ENCODE data around the gene ZNHIT2.

DNA sequence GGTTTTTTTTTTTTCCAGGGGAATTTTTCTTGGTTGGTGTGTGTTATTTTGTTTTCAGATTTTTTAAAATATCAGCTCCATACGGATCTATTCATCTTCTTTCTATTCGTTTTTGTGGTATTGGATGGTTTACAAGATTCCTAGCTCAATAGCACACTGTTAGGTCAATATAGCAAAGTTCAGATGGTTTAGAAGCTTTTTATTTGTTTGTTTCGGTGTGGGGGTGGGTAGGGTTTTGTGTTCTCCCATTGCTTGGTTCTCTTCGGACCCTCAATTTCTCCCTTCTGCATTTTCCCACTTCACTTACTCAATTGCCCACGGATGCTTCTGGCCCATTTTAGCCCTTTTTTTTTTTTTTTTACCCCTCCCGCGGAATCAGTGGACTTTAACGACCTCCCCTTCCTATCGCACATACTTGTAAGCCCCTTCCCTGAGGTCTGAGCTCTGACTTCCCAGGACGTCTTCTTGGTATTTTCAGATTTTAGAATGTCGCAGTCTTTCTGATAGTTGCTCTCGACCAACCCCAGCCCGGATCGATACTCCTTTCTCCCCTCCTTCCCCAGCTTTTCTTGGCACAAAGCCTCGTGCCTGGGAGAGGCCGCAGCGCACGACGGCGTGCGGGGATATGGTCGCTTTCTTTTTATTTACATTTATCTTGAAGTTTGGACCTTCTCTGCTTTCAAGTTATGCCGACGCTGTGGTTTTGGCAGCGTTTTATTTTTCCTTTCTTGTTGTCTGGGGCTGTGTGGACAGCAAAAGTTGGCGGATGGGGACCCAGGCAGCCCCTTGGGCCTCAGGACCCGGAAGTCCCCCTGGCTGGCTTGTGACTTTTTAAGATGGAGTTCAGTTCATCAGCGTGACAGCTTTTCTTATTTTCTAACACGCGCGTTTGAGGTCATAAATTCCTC is 48.2 kb upstream of the ZNHIT2 start:
- TF ChIP-seq, protein P1, sequence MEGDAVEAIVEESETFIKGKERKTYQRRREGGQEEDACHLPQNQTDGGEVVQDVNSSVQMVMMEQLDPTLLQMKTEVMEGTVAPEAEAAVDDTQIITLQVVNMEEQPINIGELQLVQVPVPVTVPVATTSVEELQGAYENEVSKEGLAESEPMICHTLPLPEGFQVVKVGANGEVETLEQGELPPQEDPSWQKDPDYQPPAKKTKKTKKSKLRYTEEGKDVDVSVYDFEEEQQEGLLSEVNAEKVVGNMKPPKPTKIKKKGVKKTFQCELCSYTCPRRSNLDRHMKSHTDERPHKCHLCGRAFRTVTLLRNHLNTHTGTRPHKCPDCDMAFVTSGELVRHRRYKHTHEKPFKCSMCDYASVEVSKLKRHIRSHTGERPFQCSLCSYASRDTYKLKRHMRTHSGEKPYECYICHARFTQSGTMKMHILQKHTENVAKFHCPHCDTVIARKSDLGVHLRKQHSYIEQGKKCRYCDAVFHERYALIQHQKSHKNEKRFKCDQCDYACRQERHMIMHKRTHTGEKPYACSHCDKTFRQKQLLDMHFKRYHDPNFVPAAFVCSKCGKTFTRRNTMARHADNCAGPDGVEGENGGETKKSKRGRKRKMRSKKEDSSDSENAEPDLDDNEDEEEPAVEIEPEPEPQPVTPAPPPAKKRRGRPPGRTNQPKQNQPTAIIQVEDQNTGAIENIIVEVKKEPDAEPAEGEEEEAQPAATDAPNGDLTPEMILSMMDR (IDR thresholded peaks at IDR 0.05): no peak
- no peak for TF ChIP-seq EZH2 (IDR thresholded peaks at IDR 0.05)
